ENCODE data around the gene SCEL.

DNA sequence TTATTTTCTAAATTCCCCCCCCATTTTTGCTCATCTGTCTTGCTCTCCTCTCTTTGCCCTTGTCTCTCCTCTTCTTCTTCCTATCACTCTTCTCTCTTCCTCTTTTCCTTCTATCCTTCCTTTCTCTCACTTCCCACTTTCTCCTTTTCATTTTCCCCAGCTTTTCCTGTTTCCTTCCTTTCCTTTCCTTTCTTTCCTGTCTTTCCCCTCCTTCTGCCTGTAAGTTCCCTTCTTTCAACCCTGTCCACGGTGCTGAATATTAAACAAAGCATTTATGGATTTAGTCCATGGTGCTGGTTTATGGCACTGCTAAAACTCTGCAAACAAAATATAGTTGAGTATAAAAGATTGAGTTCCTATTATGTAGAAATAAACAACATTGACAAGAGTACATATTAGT, 27.6 kb downstream of the SCEL start:
- TF ChIP-seq POLR2AphosphoS5 (IDR thresholded peaks at IDR 0.05; ENCODE audit: low read depth) (no peak), STAT1 (IDR thresholded peaks at IDR 0.05; ENCODE audit: unreplicated experiment) (no peak), CREB1 (CRISPR knock-in tag; IDR thresholded peaks at IDR 0.05; ENCODE audit: low read depth) (no peak), EZH2 (IDR thresholded peaks at IDR 0.05; ENCODE audit: low read depth, unreplicated experiment) (no peak), ZNF331 (CRISPR knock-in tag; IDR thresholded peaks at IDR 0.05; ENCODE audit: low read depth) (no peak), NANOG (IDR thresholded peaks at IDR 0.05; ENCODE audit: borderline replicate concordance) (no peak)
- TF ChIP-seq, protein P1, sequence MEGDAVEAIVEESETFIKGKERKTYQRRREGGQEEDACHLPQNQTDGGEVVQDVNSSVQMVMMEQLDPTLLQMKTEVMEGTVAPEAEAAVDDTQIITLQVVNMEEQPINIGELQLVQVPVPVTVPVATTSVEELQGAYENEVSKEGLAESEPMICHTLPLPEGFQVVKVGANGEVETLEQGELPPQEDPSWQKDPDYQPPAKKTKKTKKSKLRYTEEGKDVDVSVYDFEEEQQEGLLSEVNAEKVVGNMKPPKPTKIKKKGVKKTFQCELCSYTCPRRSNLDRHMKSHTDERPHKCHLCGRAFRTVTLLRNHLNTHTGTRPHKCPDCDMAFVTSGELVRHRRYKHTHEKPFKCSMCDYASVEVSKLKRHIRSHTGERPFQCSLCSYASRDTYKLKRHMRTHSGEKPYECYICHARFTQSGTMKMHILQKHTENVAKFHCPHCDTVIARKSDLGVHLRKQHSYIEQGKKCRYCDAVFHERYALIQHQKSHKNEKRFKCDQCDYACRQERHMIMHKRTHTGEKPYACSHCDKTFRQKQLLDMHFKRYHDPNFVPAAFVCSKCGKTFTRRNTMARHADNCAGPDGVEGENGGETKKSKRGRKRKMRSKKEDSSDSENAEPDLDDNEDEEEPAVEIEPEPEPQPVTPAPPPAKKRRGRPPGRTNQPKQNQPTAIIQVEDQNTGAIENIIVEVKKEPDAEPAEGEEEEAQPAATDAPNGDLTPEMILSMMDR (conservative IDR thresholded peaks at IDR 0.05; ENCODE audit: low read depth in 2 of 2) = no peak
- TF ChIP-seq, protein P2, sequence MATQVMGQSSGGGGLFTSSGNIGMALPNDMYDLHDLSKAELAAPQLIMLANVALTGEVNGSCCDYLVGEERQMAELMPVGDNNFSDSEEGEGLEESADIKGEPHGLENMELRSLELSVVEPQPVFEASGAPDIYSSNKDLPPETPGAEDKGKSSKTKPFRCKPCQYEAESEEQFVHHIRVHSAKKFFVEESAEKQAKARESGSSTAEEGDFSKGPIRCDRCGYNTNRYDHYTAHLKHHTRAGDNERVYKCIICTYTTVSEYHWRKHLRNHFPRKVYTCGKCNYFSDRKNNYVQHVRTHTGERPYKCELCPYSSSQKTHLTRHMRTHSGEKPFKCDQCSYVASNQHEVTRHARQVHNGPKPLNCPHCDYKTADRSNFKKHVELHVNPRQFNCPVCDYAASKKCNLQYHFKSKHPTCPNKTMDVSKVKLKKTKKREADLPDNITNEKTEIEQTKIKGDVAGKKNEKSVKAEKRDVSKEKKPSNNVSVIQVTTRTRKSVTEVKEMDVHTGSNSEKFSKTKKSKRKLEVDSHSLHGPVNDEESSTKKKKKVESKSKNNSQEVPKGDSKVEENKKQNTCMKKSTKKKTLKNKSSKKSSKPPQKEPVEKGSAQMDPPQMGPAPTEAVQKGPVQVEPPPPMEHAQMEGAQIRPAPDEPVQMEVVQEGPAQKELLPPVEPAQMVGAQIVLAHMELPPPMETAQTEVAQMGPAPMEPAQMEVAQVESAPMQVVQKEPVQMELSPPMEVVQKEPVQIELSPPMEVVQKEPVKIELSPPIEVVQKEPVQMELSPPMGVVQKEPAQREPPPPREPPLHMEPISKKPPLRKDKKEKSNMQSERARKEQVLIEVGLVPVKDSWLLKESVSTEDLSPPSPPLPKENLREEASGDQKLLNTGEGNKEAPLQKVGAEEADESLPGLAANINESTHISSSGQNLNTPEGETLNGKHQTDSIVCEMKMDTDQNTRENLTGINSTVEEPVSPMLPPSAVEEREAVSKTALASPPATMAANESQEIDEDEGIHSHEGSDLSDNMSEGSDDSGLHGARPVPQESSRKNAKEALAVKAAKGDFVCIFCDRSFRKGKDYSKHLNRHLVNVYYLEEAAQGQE (IDR thresholded peaks at IDR 0.05; ENCODE audit: unreplicated experiment) = peak; percentile 65
